LNCAP (cell line): ENCODE data around the gene CCNQ.

Experiments
- TF ChIP-seq, protein P1 (sequence below): fragments of 450-650 bp; IDR thresholded peaks from 2 replicates; pipeline ENCODE4 v1.5.1; 2017; ENCODE audit warnings: mild to moderate bottlenecking

Gene CCNQ

DNA sequence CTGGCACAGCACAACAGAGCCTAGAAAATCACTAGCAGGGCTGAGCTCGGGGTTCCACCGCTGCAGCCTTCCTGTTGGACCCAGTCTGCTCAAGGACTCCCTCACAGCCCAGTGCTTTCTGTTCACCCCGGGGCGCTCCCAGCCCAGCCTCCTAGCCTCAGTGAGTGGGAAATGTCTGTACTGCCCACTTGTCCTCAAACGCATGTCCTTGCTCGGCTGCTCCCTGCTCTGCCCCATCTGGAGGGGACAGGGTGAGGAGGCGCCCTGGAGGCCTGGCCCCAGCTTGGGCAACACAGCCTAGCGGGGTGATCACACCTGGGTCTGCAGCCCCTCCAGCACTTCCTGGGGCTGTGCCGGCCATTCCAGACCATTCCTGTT lies 11.9 kb upstream of the CCNQ start:
- TF ChIP-seq, protein P1, sequence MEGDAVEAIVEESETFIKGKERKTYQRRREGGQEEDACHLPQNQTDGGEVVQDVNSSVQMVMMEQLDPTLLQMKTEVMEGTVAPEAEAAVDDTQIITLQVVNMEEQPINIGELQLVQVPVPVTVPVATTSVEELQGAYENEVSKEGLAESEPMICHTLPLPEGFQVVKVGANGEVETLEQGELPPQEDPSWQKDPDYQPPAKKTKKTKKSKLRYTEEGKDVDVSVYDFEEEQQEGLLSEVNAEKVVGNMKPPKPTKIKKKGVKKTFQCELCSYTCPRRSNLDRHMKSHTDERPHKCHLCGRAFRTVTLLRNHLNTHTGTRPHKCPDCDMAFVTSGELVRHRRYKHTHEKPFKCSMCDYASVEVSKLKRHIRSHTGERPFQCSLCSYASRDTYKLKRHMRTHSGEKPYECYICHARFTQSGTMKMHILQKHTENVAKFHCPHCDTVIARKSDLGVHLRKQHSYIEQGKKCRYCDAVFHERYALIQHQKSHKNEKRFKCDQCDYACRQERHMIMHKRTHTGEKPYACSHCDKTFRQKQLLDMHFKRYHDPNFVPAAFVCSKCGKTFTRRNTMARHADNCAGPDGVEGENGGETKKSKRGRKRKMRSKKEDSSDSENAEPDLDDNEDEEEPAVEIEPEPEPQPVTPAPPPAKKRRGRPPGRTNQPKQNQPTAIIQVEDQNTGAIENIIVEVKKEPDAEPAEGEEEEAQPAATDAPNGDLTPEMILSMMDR = no peak

DNA sequence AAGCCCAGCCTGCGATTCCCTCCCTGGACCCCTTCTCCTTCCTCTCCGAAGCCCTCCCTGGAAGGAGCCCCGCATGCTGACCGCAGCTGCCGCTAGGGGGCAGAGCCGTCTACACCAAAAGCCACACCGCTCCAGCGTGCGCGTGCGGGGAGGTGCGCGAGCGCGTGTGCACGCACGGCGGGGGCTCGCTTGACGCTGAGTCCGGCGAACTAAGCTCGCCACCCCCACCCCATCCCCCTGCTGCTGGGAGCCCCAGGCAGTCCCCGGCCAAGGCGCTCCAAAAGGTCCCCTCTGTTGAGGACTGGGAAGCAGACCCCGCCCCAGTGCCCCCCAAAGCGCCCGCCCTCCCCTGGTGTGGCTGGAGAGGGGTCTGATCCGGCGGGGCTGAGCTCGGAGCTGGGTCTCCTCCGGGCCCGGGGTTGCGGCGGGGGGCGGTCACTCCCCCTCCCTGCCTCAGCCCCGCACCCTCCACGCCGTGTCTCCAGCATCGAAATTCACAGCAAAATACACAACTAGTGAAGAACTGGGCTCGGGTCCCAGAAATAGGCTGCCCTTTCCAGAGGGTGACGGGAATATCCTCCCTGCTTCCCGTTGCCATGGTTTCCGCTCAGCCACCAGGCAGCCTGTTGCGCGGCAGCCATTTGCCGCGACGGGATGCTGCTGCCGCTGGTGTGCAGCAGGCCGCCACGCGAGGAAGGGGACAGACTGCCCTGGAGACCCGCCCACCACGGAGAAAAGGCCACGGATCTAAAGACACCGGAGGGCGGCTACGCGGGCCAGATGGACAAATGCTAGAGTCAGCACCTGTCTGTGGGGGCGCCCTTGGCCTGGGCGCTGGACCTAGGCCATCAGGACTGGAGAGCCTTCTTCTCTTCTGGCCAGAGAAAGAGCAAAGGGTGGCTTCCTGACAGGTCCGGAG lies 11.2 kb upstream of the CCNQ start:
- TF ChIP-seq, protein P1 = peak; percentile 74

DNA sequence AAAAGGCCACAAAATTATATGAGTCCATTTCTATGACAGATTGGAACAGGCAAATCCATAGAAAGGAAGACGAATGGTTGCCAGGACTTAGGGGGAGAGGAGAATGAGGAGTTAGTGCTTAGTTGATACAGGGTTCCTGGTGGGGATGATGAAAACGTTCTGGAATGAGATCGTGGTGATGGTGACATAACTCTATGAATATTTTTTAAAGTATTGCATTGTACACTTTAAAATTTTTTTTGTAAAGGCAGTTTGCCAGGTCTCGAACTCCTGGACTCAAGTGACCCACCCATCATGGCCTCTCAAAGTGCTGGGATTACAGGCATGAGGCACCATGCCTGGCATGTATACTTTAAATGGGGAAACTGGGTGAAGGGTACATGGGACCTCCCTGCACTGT lies 9.9 kb upstream of the CCNQ start:
- TF ChIP-seq, protein P1 = no peak

DNA sequence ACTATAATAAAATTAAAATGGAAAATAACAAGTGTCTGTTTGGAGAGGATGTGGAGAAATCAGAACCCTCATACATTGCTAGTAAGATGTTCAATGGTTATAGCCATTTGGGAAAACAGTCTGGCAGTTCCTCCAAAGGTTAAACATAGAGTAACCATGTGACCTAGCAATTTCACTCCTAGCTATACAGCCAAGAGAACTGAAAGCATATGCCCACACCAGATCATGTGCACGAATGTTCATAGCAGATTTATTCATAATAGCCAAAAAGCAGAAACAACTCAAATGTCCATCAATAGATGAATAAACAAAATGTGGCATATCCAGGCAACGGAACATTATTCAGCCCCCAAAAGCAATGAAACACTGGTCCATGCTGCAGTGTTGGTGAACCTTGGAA lies 9.4 kb upstream of the CCNQ start:
- TF ChIP-seq, protein P1 = no peak

DNA sequence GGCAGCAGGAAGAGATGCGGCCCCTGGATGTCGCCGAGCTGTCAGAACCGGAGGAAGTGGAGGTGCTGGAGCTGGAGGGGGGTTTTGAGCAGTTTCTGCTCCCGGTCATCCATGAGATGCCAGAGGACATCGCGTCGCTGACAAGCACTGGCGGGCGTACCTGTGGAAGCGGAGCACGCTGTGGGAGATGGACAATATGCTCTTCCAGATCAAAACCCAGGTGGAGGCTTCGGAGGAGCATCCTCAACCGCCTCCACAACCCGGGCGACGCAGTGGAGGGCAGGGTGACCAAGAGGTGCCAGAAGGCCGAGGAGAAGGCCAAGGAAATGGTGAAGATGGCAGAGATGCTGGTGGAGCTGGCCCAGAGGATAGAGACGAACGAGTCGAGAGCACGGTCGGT lies 7.6 kb upstream of the CCNQ start:
- TF ChIP-seq, protein P1 = no peak

DNA sequence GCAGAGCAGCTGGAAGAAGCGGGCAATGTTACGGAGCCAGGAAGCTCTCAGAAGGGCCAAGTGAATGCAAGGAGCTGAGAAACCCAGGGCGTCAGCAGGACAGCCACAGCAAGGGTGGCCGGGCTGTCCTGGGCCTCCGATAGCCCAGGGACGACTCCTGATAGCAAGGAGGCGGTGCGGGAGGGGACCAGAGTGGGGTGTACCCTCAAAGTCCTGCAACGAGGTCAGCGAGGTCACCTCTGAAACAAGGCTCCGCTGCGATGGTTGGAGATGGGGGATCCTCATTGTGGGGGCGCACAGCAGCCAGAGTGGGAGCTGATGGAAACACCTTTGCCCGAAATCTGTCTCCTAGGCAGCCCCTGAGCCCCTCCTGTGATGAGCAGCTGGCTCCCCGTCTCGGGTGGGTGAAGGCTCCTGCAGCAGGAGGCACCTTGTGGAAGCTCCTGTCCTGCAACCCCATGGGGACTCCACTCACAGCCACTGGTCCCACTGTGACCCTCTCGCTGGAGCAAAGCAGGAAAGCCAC lies 4.3 kb upstream of the CCNQ start:
- TF ChIP-seq, protein P1 = no peak

DNA sequence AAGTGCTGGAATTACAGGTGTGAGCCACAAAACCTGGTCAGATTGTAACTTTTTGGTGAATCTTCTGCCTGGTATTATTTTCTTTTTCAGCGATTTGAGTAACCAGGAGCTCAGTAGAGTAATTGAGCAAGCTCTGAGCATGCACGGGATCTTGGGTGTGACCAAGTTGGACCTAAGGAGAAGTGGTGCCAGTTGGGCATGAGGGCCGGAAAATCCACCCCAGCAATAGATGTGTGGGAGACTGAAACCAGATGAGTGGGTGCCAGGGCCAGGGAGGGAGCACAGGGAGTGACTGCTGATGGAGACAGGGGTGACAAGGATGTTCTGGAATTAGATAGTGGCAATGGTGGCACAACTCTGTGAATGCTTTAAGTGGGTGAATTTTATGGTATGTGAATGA lies 3.7 kb upstream of the CCNQ start:
- TF ChIP-seq, protein P1 = no peak
